IPS-18c (cell line): ENCODE measurements around the gene RNF138.
"Not testable (repeated sequence)": the region's sequence is repeated elsewhere in the genome, so short reads cannot be mapped to it uniquely, and the experiment has no call there.

Source experiments
- H3K4me3 ChIP-seq: 2 replicates; pipeline ENCODE4 v1.7.0; 2013; ENCODE audit warnings: low read depth, mild to moderate bottlenecking, low read length, moderate library complexity; ENCODE audit not compliant: insufficient read depth
- H3K9me3 ChIP-seq: one replicate; pipeline ENCODE4 v1.6.1; 2013; ENCODE audit warnings: mild to moderate bottlenecking, low read length, moderate library complexity; ENCODE audit not compliant: control insufficient read depth, insufficient read depth

Gene RNF138, protein sequence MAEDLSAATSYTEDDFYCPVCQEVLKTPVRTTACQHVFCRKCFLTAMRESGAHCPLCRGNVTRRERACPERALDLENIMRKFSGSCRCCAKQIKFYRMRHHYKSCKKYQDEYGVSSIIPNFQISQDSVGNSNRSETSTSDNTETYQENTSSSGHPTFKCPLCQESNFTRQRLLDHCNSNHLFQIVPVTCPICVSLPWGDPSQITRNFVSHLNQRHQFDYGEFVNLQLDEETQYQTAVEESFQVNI

DNA sequence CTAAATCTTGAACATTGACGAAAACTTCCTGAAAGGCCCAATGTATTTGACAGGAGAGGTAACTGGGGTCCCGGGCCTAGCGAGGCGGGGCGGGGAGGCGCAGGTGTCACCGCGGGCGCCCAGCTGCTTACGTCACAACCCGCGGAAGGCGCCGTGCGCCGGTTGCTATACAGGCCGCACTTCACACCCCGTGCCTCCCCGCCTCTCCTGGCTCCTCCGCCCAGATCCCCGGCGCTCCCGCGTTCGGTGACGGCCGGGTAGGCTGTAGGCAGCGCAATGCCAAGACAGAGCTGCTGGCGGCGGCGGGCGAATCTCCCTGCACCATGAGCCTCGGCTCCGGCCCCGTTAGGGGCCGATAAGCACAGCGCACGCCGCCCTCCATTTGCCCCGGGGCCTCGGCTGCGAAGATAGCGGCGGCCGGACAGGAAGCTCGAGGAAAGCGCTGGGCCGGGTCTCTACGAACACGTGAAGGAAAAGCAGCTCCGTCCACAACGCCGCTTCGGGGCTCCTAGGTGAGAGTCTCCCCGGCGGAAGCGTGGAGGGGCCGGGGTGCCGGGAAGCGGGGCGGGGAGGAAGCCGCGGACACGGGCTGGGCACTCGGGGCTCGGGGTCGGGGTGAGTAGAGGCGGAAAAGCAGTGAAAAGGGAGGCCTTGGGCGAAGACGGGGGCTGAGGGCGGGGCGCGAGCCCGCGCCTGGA is at the start of gene RNF138:
Gene RNF138, plus strand, starts transcription at position 151 of the 698 bp plus-strand sequence. CDS start 903 bp downstream, outside the sequence.
- H3K9me3 ChIP-seq = no peaks in the 10 kb centered on the region
- H3K4me3 ChIP-seq = peak within 1 kb of the TSS; percentile 89

DNA sequence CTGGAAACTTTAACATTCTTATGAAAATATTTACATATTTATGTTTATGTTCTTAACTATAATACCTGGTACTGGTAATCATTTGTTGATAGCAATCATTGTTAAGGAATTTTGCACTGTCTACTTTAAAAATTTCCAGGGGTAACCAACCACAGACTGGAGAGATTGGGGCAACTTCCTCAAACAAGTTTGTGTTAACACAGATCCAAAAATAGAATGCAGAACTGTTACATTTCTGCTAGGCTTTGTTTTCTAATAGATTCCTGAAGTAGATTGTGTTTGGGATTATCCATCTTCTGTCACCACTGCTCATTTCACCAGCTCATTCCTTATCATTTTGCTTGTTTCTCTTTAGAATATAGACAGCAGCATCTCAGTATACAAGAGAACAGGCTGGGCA is 49.3 kb upstream of the RNF138 start:
- H3K4me3 ChIP-seq = no peak overlapping the region
- H3K9me3 ChIP-seq = no peaks in the 10 kb centered on the region

DNA sequence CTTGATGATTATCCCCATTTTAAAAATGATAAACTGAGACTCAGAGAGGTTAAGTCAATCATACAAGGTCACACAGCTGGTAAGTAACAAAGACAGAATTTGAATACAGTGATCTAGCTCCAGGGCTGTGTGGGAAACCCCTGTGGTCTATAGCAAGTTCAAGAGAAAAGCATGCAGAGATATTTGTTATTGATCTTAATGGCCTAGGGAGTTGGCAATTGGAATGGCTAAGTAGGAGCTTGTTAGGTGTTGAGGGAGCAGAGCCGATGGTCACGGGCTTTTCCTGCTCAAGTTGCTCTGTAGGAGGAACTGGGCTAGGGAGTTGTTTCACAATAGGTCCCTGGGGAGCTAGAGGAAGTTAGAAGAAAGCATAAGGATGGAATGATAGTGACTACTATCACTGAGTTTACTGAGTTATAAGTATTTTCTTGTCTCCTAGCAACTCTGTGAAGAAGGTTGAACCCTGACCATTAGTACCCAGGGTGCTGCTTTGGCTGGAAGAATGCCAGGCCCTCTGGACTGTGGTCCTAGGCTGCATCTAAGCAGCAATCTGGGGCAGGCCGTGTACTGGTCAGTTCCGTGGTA is 43.1 kb upstream of the RNF138 start:
- no peak overlapping the region for H3K4me3 ChIP-seq
- no peaks in the 10 kb centered on the region for H3K9me3 ChIP-seq

DNA sequence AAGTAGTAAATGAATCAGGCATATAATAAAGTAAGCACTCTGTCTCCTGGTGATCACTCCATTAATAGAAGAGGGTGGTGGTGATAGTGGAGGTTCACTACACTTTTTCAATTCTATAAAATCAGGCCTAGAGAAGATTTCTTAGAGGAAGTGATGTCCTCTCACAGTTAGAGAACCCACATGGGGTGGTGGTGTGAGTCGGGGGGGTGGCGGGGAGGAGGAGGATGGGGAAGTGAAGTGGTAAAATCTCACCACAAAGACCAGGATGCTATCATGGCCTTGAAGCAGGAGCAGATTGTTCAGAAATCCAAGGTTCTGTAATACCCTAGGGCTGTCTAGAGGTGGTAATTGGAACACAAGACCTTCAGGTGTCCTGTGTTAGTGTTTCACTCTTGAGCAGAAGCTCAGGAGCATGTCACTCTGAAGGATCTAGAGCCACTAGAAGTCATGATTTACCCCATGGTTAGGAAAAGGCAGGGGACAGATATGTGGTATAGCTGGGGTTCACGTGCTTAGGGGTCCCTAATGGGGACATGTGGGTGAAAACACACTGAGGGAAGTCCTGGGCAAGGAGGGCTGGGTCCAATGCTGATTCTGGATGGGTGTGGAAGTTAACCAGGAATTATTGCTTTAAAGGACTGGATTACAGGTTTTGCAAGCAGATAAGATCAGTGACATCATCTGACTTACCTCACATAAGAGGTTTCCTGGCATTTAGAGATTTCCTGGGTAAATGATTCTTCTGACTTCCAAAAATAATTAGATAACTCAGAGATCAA is 42.1 kb upstream of the RNF138 start:
- Histone ChIP-seq H3K4me3 (no peak overlapping the region), H3K9me3 (no peaks in the 10 kb centered on the region)

DNA sequence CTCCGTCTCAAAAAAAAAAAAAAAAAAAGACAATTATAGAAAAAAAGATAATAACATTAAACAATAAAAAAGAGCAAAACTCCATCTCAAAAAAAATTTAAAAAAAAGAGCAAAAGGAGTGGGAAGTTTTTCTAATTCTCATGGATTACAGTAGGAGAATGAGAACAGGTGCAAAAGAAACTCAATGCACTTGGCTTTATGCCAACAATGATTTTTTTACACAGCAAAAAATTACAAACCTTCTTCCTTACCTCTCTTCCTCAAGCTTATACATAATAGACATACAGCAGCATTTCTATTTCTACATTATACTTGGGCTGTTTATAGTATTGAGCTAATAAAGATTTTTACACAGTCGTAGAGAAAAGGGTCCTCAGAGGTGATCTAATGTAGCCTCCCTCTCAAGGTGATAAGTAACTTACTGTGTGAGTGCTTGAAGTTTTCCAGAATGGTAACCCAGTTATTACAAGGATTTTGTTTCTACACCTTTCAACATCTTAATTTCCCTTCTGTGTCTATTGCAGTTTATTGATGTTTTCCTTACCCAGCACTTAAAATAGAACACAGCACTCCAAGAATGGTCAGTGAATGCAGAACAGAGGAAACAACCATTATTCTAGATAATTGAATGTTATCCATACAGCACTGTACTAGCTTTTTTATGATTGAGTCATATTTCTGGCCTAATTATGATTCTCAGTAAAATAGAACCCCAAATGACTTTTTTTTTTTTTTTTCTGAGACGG is 34.9 kb upstream of the RNF138 start:
- H3K4me3 ChIP-seq = no peak overlapping the region

DNA sequence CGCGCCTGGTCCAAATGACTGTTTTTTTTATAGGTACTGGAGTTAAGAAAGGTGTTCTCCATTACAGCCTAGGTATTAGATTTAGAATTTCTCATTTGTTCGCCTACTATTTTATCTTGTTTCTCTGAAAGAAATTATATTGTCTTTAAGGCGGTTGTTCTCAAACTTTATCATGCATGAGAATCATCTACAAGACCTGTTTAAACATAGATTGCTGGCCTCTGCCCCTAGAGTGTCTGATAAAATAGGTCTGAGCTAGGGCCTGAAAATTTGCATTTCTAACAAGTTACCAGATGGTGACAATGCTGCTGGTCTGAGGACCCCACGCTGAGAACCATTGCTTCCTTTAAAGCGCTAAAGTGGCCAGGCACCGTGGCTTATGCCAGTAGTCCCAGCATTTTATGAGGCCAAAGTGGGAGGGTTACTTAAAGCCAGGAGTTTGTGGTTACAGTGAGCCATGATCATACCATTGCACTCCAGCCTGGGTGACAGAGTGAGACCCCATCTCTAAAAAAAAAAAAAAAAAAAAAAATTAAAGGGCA is 34.0 kb upstream of the RNF138 start:
- Histone ChIP-seq H3K9me3 (no peaks in the 10 kb centered on the region), H3K4me3 (no peak overlapping the region)

More for the DNA sequence above, 34.9 kb upstream of the RNF138 start:
- H3K9me3 ChIP-seq = no peaks in the 10 kb centered on the region

DNA sequence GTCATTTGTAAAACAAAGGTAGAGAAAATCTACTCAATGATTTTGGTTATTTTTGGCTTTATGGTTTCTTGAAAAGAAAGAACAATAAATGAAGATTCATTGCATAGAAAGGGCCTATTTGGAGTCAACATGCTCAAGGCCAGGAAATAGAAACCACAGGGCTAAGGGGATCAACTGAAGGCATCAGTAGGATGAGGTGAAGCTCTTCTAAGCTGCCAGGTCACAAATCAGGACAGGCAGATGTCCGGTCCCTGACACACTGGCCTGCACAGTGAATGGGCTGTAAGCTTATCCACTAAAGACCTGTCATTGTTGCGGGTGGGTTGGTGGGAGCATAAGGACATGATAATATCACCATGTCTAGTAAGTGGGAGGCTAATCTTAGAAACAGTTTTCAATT is 31.6 kb upstream of the RNF138 start:
- Histone ChIP-seq H3K4me3 (no peak overlapping the region), H3K9me3 (no peaks in the 10 kb centered on the region)

DNA sequence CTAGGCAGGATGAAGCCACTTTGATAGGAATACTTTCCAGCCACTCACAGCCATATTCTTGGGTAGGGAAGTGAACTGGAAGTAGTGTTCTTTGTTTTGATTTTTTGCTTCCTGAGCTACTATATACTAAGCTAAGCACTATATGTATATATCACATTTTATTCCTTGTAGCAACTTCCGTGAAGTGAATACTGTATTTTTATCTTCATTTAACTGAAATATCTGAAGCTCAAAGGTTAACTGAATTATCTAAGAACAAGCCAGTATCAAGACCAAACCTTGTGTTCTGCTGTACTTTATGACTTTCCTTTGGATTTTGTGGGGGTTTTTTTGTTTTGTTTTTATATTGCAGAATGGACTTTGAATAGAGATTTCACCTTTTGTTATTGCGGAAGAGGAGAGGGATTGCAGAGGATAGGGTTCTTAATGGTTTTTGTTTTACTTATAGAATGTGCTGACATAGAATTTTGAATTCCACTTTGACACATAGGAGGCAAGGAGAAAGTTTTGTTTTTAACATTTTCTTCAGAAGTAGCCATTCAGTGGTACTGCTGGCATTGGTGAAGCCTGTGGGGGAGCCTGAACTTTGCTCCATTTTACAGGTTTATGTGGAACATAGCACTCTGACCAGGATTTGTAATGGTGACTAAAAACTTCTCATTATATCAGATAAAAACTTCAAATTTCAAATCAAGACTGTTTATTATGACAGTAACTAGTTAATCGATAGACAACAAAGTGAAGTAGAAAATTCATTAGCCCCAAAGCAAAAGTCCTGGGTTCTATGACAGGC is 24.1 kb upstream of the RNF138 start:
- H3K4me3 ChIP-seq = no peak overlapping the region

DNA sequence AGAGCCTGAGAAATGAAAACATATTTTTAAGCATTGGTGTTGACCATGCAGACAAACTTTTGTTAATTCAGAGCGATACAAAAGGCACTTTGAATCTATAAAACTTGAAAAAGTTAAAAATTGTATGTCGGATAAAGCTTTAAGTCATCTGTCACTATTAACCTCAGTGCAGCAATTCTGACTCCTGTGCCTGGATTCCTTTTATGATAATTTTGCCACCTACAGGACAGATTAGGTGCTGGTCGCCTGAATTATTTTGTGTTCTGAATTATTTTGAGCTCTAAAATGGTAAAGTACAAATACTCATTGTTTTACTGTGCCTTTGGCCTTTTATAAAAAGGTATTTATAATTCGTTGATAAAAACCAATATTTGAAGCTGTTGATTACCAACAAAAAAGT is 19.4 kb upstream of the RNF138 start:
- H3K9me3 ChIP-seq = no peaks in the 10 kb centered on the region
- H3K4me3 ChIP-seq = no peak overlapping the region

More for the DNA sequence above, 24.1 kb upstream of the RNF138 start:
- H3K9me3 ChIP-seq = no peaks in the 10 kb centered on the region

DNA sequence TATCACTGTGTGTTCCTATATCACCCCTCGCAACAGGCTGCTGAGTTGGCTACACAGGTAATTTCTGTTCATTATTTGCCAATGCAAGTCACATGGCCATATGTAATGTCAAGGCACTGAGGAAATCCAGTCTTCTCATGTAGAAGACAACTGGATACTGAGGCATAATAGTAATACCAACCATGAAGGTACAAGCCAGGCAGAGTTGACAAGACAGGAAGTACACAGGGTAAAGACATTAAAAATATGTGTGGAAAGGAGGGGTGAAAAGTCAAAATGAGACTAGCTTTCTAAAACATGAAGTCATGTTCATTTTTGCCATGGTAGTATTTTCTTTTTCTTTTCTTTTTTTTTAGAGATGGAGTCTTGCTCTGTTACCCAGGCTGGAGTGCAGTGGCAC is 17.5 kb upstream of the RNF138 start:
- no peak overlapping the region for H3K4me3 ChIP-seq
- no peaks in the 10 kb centered on the region for H3K9me3 ChIP-seq

DNA sequence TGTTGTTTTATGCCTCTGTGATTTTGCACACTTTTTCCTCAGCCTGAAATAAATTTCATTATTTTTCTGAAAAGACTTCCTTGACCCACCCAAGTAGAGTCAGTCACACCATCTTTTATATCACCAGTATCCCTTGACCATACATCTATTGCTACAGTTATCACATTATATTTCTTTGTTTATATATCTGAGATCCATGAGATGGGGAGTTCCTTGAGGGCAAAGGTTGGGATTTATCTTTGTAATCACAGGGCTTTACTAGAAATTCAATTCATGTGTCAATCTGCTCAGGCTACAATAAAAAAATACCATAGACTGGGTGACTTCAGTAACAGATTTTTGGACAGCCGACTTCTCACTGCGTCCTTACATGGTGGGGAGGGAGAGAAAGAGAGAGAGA is 12.8 kb upstream of the RNF138 start:
- H3K4me3 ChIP-seq = no peak overlapping the region

DNA sequence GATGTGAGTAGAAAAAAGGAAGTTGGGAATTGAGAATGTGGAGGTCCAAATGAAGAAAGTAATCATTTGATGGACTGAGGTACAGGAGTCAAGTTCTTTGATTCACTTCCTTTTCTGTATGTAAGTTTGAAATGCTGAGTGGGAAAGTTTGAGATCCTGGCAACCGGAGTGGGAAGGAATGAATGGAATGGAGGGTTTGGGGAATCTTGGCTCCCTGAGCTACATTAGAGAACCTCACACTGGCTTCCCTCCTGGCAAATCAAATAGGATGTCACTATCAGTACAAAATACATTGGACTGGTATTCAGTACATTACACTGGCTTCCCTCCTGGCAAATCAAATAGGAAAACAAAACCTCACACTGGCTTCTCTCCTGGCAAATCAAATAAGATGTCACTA is 9.8 kb upstream of the RNF138 start:
- H3K4me3 ChIP-seq = no peak overlapping the region
- no peaks in the 10 kb centered on the region for H3K9me3 ChIP-seq

More for the DNA sequence above, 12.8 kb upstream of the RNF138 start:
- no peaks in the 10 kb centered on the region for H3K9me3 ChIP-seq

DNA sequence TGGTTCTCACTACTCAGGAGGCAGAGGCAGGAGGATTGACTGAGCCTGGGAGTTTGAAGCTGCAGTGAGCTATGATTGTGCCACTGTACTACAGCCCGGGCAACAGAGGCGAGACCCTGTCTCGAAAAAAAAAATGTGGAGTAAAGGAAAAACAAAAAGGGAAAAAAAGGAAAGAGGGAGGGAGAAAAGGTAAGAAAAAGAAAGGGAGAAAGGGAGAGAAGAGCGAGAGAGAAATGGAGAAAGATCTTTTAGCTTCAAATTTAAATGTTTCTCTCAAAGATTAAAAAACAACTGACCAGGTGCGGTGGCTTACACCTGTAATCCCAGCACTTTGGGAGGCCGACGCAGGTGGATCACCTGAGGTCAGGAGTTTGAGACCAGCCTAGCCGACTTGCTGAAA is 7.9 kb upstream of the RNF138 start:
- H3K9me3 ChIP-seq = no peaks in the 10 kb centered on the region
- H3K4me3 ChIP-seq = no peak overlapping the region

DNA sequence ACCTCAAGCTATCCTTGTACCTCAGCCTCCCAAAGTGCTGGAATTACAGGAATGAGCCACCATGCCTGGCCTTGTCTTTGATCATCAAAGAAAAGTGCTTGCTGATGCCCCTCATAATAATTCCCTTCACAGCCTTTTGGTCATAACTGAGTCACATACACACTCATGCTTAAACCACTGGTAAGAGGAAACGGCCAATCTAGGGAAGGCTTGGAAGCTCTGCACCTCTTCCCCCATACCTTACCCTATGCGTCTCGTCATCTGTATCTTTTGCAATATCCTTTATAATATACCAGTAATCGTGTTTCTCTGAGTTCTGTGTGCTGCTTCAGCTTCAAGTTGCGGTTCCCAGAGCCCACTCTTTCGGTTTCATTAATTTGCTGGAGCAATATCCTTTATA is 4.8 kb upstream of the RNF138 start:
- Histone ChIP-seq H3K9me3 (no peaks in the 10 kb centered on the region), H3K4me3 (no peak overlapping the region)

DNA sequence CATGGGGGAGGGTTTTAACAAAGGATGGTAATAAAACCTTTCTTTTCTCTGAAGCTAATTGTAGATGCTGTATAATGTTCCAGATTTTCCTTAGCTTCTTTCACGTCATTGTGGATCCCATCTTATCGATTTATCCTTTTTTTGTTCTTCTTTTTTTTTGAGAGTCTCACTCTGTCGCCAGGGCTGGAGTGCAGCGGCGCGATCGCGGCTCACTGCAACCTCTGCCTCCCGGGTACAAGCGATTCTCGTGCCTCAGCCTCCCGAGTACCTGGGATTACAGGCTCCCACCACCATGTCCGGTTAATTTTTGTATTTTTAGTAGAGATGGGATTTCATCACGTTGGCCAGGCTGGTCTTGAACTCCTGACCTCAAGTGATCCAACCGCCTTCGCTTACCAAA is 843 bp upstream of the RNF138 start:
- not testable (repeated sequence) for H3K9me3 ChIP-seq, H3K4me3 ChIP-seq

DNA sequence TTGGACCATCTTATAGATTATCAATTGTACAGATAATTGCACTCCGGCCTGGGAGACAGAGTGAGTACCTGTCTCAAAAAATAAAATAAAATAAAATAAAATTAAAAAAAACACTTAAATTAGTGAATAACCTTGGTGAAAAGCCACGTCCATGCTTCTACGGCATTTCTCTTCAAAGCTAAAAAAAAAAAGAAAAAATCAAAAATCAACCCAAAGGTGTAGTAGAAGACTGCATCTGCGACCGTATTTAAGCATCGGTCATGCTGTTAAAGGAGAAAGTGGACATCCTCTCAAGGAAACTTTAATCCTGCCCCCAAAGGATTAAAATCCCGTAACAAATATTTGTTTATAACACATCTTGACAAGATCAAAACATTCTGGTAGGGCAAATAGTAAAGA is 350 bp upstream of the RNF138 start:
- Histone ChIP-seq H3K4me3 (peak overlapping the region; percentile 89), H3K9me3 (no peaks in the 10 kb centered on the region)
